IPS-15b (cell line): ENCODE data around the gene NLRP5.
"Not testable (repeated sequence)": the region's sequence is repeated elsewhere in the genome, so short reads cannot be mapped to it uniquely, and the experiment has no call there.

Experiments
- H3K27me3 ChIP-seq: one replicate; pipeline ENCODE4 v1.6.1; 2013; ENCODE audit warnings: low read length; ENCODE audit not compliant: control insufficient read depth, insufficient read depth
- H3K36me3 ChIP-seq: one replicate; pipeline ENCODE4 v1.6.1; 2013; ENCODE audit warnings: low read length; ENCODE audit not compliant: control insufficient read depth, insufficient read depth
- H3K4me1 ChIP-seq: one replicate; pipeline ENCODE4 v1.6.1; 2013; ENCODE audit warnings: mild to moderate bottlenecking, low read length; ENCODE audit not compliant: control insufficient read depth, insufficient read depth
- H3K4me3 ChIP-seq: one replicate; pipeline ENCODE4 v1.5.1; 2013; ENCODE audit warnings: low read depth, low read length
- H3K9ac ChIP-seq: one replicate; pipeline ENCODE4 v1.6.1; 2013; ENCODE audit warnings: low read depth, mild to moderate bottlenecking, low read length
- H3K9me3 ChIP-seq: one replicate; pipeline ENCODE4 v1.6.1; 2013; ENCODE audit warnings: mild to moderate bottlenecking, low read length; ENCODE audit not compliant: control insufficient read depth, insufficient read depth

NLRP5 gene

DNA sequence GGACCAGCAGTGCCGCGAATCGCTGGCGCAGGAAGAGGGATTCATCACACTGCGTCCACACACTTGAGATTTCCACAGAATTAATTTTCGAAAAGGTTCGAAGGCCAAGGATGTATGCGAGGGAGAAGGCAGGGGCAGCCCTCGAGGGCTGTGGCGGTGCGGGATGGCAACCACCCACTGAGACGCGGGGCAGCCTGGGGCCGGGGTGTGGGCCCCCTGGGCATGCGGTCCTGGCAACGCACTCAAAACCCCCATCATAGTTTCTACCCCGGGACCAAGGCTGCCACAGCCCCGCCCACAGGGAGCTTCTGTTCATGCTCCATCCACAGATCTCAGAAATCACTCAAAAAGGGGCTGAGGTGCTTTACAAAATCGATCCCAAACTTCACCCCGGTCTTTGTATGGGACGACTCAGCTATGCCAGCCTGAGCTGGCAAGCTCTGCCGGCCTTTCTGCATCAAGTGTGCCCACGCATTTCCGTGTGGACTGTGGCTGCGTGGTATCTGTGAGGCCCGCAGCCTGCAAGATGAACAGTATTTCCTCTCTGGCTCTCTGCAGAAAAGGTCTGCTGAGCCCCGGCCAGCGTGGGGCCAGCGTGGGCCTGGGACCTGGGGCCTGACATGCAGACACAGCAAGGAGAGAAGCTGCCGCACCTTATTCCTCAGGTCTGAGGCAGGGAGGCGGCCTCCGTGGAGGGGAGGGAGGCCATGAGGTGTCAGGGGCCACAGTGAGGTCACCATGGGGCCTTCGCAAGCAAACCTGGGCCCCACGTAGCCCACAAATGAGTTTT lies 115.4 kb downstream of the NLRP5 start:
- Histone ChIP-seq H3K36me3 (peaks cover 36% of the 10 kb centered on the region), H3K9me3 (no peaks in the 10 kb centered on the region), H3K27me3 (no peaks in the 10 kb centered on the region), H3K4me1 (peaks cover 4% of the 10 kb centered on the region), H3K9ac (no peak overlapping the region), H3K4me3 (no peak overlapping the region)

DNA sequence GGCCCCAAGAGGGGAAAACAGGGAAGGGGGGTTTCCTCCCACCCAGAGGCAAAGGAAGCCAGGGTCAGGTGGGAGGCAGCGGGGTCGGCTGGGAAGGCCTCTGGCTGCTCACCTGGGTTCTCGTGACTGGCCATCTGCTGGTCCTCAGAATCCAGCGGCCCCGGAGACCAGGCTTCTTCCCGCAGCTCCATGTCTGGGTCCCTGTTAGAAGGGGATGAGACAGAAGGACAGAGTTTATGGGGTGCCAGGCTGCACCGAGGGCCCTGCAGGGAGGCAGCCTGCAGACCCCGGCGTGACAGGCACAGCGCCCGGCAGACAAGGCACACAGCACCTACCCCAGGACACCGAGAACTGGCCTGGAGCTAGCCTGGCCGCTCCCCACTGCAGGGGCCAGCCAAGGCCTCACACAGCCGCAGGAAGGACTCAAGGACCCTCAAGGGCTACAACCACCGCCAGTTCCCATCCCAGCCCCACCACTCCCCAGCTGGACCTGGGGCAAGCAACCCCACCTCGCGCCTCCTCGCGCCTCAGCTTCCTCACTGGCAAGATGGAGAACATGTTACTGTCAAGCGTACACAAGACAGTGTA lies 116.5 kb downstream of the NLRP5 start:
- no peak overlapping the region for H3K9ac ChIP-seq
- H3K36me3 ChIP-seq: peaks cover 32% of the 10 kb centered on the region
- H3K27me3 ChIP-seq: no peaks in the 10 kb centered on the region
- H3K4me3 ChIP-seq: no peak overlapping the region
- no peaks in the 10 kb centered on the region for H3K9me3 ChIP-seq
- H3K4me1 ChIP-seq: peaks cover 6% of the 10 kb centered on the region

DNA sequence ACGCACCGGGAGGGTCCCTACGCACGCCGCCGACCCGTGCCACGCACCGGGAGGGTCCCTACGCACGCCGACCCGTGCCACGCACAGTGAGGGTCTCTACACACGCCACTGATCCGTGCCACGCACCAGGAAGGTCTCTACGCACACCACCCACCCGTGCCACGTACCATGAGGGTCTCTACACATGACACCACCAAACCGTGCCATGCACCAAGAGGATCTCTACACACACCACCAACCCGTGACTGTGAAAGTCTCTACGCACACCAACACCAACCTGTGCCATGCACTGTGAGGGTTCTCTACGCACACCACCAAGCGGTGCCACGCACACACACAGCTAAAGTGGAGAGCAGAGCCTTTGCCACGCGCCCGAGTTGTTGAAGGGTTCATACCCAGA lies 117.8 kb downstream of the NLRP5 start:
- Histone ChIP-seq H3K9ac (no peak overlapping the region), H3K4me3 (no peak overlapping the region), H3K36me3 (peaks cover 22% of the 10 kb centered on the region)

DNA sequence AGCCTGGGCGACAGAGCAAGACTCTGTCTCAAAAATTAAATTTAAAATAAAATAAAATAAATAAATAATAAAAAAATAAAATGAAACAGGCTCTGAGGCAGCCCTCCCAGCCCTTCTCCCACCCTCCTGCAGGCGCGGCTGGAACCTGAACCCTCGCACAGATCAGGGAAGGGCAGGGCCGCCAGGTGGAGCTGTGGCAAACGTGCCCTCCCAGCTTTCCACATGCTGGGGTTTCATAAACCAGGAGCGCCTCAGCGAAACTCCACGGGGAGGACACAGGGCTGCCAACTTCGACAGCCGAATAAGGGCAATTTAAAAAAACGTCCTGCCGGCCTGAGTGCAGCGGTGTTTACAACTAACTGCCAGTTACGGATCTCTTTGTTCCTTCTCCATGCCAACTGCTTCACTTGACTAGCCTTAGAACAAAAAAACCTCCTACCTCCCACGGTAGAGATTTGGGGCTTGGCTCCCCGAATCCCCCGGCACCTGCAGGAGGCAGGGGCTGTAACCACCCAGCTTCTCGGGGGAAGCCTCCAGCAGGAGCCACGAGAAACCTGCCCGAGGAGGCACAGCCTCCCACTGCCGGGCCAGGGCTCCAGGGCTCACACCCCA lies 118.6 kb downstream of the NLRP5 start:
- H3K9me3 ChIP-seq: no peaks in the 10 kb centered on the region
- peaks cover 22% of the 10 kb centered on the region for H3K36me3 ChIP-seq
- peak overlapping the region; percentile 4 for H3K9ac ChIP-seq
- no peak overlapping the region for H3K4me3 ChIP-seq
- peaks cover 14% of the 10 kb centered on the region for H3K4me1 ChIP-seq
- H3K27me3 ChIP-seq: no peaks in the 10 kb centered on the region

More for the DNA sequence above, 117.8 kb downstream of the NLRP5 start:
- H3K9me3 ChIP-seq: no peaks in the 10 kb centered on the region
- no peaks in the 10 kb centered on the region for H3K27me3 ChIP-seq
- H3K4me1 ChIP-seq: peaks cover 14% of the 10 kb centered on the region

DNA sequence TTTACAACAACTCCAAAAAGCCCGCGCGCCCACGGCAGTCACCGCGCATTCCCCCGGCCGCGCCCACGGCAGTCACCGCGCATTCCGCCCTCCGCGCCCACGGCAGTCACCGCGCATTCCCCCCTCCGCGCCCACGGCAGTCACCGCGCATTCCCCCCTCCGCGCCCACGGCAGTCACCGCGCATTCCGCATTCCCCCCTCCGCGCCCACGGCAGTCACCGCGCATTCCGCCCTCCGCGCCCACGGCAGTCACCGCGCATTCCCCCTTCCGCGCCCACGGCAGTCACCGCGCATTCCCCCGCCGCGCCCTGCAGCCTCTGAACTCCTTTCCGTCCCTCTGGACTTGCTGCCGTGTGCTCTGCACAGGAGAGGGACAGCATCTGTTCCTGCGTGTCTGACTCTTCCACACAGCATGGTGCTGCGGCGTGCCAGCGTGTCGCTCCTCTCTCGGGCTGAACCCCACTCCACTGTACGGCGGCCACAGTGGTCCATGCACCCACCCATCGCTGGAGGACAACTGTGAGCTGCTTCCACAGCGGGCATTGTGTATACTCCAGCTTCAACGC lies 119.3 kb downstream of the NLRP5 start:
- H3K4me1 ChIP-seq: peaks cover 16% of the 10 kb centered on the region
- not testable (repeated sequence) for H3K9me3 ChIP-seq, H3K4me3 ChIP-seq, H3K27me3 ChIP-seq, H3K9ac ChIP-seq
- peaks cover 19% of the 10 kb centered on the region for H3K36me3 ChIP-seq

DNA sequence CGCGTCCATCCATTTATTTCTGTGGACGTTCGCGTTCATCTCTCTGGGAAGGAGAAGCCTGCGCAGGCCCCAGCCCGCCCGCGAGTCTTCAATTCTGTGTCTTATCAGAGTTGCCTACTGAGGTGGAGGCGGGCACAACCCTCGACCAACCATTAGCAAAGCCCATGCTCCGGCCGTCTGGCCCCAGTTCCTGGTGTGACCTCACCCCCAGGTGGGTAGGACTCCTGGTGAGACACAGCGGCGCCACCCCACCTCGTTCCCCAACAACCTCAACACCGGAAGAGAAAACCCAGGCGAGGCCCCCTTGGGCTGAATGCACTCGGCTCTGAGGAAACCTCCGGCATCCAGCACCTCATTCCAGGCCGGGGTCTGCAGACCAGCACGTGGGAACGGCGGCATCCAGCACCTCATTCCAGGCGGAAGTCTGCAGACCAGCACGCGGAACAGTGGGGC lies 119.8 kb downstream of the NLRP5 start:
- H3K4me1 ChIP-seq: peaks cover 16% of the 10 kb centered on the region
- H3K36me3 ChIP-seq: peaks cover 14% of the 10 kb centered on the region

DNA sequence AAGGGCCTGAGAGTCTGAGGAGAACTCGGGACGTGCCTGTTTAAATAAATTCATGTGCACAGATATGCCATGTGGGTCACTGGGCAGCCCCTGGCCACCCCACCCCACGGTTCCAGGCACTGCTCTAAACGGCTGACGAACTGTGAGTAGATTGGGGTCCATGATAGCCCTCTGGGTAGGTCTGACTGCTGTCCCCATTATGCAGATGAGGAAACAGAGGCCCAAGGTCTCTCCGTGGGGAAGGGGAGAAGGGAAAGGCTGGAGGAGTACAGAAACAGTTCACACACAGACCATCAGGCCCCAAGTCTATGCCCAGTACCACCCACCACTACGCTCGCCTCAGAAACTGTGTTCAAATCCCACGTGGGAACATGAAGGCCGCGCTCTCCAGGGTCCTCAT lies 120.4 kb downstream of the NLRP5 start:
- no peaks in the 10 kb centered on the region for H3K9me3 ChIP-seq
- no peaks in the 10 kb centered on the region for H3K27me3 ChIP-seq
- H3K4me3 ChIP-seq: no peak overlapping the region
- H3K9ac ChIP-seq: no peak overlapping the region
- peaks cover 9% of the 10 kb centered on the region for H3K36me3 ChIP-seq
- peaks cover 16% of the 10 kb centered on the region for H3K4me1 ChIP-seq

More for the DNA sequence above, 119.8 kb downstream of the NLRP5 start:
- H3K27me3 ChIP-seq: no peaks in the 10 kb centered on the region
- no peaks in the 10 kb centered on the region for H3K9me3 ChIP-seq
- no peak overlapping the region for H3K9ac ChIP-seq
- no peak overlapping the region for H3K4me3 ChIP-seq

DNA sequence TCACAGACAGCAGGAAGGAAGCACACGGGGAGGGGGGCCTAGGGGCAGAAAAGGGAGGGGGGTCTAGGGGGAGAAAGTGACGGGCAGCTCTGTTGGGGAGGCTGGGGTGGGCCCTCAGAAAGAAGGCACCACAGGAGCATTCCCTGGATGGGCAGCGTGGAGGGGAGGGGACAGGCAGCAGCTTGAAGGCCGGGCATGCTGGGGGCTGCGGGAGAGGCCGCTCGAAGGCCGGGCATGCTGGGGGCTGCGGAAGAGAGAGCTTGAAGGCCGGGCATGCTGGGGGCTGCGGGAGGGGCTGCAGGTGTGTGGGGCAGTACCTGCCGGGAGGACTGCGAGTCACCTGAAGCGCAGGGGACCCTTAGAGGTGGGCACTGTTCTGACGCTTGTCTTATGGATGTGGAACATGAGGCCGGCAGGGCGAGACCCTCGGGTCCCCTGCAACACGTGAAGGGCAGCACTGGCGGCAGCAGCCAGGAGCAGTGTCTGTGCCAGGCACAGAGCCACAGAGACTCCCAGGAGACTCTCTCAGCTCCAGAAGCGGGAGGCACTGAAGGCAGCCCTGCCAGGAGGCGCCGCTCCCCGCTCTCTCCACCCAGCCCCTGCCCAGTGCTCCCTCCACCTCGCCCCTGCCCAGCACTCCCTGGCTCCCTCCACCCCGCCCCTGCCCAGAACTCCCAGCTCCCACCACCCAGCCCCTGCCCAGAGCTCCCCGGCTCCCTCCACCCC lies 121.2 kb downstream of the NLRP5 start:
- H3K4me1 ChIP-seq: peaks cover 16% of the 10 kb centered on the region

DNA sequence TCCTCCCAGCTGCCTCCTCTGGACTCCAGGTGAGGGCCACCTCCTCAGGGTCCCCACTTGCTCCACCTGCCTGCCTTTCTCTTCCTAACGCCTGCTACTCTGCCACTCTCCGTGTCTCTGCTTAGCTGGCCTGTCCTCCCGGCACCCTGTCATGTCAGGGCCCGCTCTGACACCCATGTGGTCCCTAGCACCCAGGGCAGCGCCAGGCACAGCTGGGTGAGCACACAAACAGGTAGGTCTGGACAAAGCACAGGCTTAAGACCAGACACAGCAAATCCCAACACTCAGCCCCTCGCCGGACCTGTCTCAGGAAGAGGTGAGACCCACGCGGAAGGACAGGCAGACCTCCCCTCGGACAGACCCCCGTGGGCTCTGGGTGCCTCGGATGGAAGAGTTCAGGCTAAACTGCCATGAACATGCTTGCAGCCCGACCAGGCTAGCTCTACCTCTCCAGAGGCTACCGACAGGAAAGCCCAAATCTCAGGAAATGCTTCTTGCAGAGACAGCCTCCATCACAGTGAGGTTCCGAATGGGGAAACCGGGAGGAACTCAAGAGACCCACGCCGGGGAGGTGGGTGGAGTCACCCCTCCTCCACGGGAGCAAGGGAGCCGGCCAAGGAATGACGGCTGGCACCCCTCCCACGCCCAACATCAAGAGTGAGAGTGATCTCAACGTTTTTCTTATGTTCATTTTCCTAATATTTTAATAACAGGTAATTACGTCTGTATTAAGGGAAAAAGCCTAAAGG lies 122.0 kb downstream of the NLRP5 start:
- H3K4me1 ChIP-seq: peaks cover 23% of the 10 kb centered on the region
- no peaks in the 10 kb centered on the region for H3K27me3 ChIP-seq
- H3K36me3 ChIP-seq: no peaks in the 10 kb centered on the region
- H3K9me3 ChIP-seq: no peaks in the 10 kb centered on the region
- H3K9ac ChIP-seq: peak overlapping the region; percentile 47
- H3K4me3 ChIP-seq: no peak overlapping the region

More for the DNA sequence above, 121.2 kb downstream of the NLRP5 start:
- no peaks in the 10 kb centered on the region for H3K27me3 ChIP-seq
- H3K4me3 ChIP-seq: no peak overlapping the region
- no peaks in the 10 kb centered on the region for H3K9me3 ChIP-seq
- peaks cover 3% of the 10 kb centered on the region for H3K36me3 ChIP-seq
- H3K9ac ChIP-seq: no peak overlapping the region

DNA sequence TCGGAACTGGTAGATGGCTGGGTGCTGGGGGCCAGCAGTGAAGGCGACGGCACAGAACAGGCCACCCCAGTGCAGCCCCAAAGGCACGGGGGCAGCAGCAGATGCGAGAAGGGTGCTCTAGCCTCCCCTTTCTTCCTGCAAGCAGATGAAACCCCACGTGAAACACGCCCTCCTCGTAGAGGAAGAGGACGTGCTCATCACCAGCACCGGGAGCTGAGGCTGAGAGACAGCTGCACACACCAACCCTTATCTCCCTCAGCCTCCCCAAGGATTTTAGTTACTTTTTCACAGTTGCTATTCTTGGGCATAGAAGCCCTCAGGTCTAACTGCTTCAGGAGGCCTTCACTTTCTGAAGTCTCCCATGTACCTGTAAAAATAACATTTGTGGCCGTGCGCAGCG lies 122.7 kb downstream of the NLRP5 start:
- H3K27me3 ChIP-seq: no peaks in the 10 kb centered on the region
- no peaks in the 10 kb centered on the region for H3K9me3 ChIP-seq
- no peaks in the 10 kb centered on the region for H3K36me3 ChIP-seq
- H3K4me3 ChIP-seq: no peak overlapping the region
- peaks cover 27% of the 10 kb centered on the region for H3K4me1 ChIP-seq
- no peak overlapping the region for H3K9ac ChIP-seq
